Measurements from ENCODE around the gene SLC6A9.

DNA sequence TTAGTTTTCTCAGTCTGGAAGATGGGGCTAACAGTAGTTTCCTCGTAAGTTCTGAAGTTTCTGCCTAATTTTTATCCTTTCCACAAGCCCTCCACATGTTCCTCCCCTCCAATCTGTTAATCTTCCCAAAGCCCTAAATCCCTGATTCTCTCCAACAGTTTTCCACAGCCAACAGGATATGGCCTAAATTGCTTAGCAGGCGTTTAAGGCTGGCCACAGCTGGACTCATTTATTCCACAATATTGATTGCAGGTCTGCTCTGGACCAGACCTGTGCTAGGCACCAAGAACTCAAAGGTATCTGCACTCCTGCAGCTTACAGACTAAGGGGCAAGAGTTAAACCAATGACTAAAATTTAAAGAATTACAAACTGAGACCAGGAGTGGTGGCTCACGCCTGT lies 3.9 kb downstream of the SLC6A9 start:
- TF ChIP-seq EZH2phosphoT487 (conservative IDR thresholded peaks at IDR 0.05; ENCODE audit: low read length) (no peak), CTCF (IDR thresholded peaks at IDR 0.05; ENCODE audit: insufficient read depth, low read length, poor library complexity, severe bottlenecking) (no peak)

Measured in SU-DHL-6 (cell line).